Urinary bladder (tissue), 4 donors: ENCODE results near the gene DEPDC7. TPM values are rescaled to one million over a fixed set of nuclear protein-coding genes. Genes with fewer than 3 reads are reported as not detected.
A peak's percentile ranks its signal among the peaks of the same experiment; 100 is the strongest.
"Not testable (repeated sequence)": the region's sequence is repeated elsewhere in the genome, so short reads cannot be mapped to it uniquely, and the experiment has no call there.

ENCODE experiments used
- DNase-seq: peaks from one replicate; pipeline ENCODE4 v3.0.0-alpha.2; 2015; ENCODE audit errors: extremely low spot score
- H3K27ac ChIP-seq: one replicate; pipeline ENCODE4 v1.5.1; 2013; ENCODE audit warnings: low read depth, mild to moderate bottlenecking, moderate library complexity
- H3K36me3 ChIP-seq: one replicate; pipeline ENCODE4 v1.6.1; 2013; ENCODE audit warnings: mild to moderate bottlenecking, moderate library complexity; ENCODE audit not compliant: insufficient read depth
- H3K4me1 ChIP-seq: one replicate; pipeline ENCODE4 v1.6.1; 2013; ENCODE audit warnings: mild to moderate bottlenecking, moderate library complexity; ENCODE audit not compliant: insufficient read depth
- H3K4me3 ChIP-seq: one replicate; pipeline ENCODE4 v1.5.1; 2013; ENCODE audit warnings: low read depth, low read length
- WGBS: extraction: QIAGEN DNeasy Blood & Tissue Kit; methylation state at CpG from one replicate; pipeline ENCODE4 v1.1.7; 2013; 5-methylcytosine and 5-hydroxymethylcytosine counted together
- polyA plus RNA-seq: library from polyadenylated mRNA; stranded (reverse); fragments of 200-250 nt; gene quantifications from one replicate; pipeline ENCODE4 v1.2.3, GENCODE V29; 2013
- total RNA-seq: library from RNA; depleted of rRNA; stranded (reverse); fragments of >200 nt; gene quantifications from one replicate; pipeline ENCODE4 v1.2.3, GENCODE V29; 2014
- donor health status: healthy with polysubstance abuse.
- donor health status: healthy.

The DEPDC7 gene
- total and polyA plus RNA-seq, 2 donors: 1.3 to 10.5 TPM

GRCh38 chr11:33005175-33005574, 10.5 kb upstream of the DEPDC7 start:
- H3K36me3 ChIP-seq: no peaks in the 10 kb centered on the region
- H3K4me1 ChIP-seq: no peaks in the 10 kb centered on the region
- WGBS: 46% methylated on average over 2 of the region's 2 CpGs
- DNase-seq: no peak
- H3K4me3 ChIP-seq: no peak overlapping the region
- H3K27ac ChIP-seq: no peak overlapping the region

- no peak for DNase-seq
- no peaks in the 10 kb centered on the region for H3K4me1 ChIP-seq
- no peak overlapping the region for H3K27ac ChIP-seq
- no peak overlapping the region for H3K4me3 ChIP-seq
- no peaks in the 10 kb centered on the region for H3K36me3 ChIP-seq
Measured at GRCh38 chr11:33006010-33006409, 9.7 kb upstream of the DEPDC7 start.

DNA sequence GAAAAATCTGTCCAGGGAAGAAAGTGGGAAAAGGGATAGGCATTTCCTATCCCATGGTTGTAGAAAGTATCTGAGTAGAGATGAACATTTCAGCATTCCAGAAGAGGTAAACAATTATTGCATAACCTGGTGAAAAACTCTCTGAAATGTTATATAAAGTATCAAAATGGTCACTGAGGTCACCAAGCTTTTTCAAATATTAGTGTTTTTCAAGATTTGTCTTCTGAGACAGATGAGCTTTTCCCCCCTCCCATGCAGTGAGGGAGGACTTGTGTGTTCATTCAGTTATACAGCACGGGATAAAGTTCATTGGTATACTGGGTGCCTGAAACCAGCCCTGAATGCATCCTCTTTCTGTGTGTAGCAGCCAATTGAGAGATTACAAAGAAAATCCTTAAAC, 1.9 kb upstream of the DEPDC7 start:
- 36% methylated on average over 1 of the region's 1 CpG for WGBS
- Histone ChIP-seq H3K36me3 (no peaks in the 10 kb centered on the region), H3K27ac (no peak overlapping the region), H3K4me1 (no peaks in the 10 kb centered on the region), H3K4me3 (no peak overlapping the region)
- DNase-seq: no peak

DNA sequence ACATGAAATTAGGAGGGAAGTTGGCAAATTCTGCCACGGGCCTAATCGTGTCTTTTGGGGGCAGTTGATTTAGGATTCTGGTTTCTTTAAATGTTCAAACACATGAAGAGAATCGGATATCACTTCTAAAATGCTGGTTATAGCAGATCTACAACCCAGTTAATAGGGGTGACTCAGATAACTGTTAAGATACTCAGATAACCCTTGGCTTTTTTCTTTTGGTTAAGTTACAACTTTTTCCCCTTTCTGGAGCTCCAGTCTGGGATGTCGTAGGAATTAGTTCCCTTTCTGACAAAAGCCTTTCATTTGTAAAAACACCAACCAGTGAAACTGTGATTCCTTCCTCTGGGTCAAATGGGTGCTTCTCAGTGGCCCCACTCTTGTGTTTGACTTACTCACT, 976 bp downstream of the DEPDC7 start:
- no peak overlapping the region for H3K27ac ChIP-seq
- H3K36me3 ChIP-seq: no peaks in the 10 kb centered on the region
- no peaks in the 10 kb centered on the region for H3K4me1 ChIP-seq
- peak overlapping the region; percentile 82 for H3K4me3 ChIP-seq
- DNase-seq: no peak
- 48% methylated on average over 4 of the region's 4 CpGs for WGBS

- 89% methylated on average over 9 of the region's 9 CpGs for WGBS
- no peak overlapping the region for H3K4me3 ChIP-seq
- no peak for DNase-seq
- no peak overlapping the region for H3K27ac ChIP-seq
- no peaks in the 10 kb centered on the region for H3K4me1 ChIP-seq
- H3K36me3 ChIP-seq: no peaks in the 10 kb centered on the region
Measured at GRCh38 chr11:33017478-33017877, 1.8 kb downstream of the DEPDC7 start.

- H3K27ac ChIP-seq: no peak overlapping the region
- no peak for DNase-seq
- H3K36me3 ChIP-seq: no peaks in the 10 kb centered on the region
- WGBS: 96% methylated on average over 3 of the region's 3 CpGs
- no peaks in the 10 kb centered on the region for H3K4me1 ChIP-seq
- H3K4me3 ChIP-seq: no peak overlapping the region
Measured at GRCh38 chr11:33017965-33018364, 2.3 kb downstream of the DEPDC7 start.

DNA sequence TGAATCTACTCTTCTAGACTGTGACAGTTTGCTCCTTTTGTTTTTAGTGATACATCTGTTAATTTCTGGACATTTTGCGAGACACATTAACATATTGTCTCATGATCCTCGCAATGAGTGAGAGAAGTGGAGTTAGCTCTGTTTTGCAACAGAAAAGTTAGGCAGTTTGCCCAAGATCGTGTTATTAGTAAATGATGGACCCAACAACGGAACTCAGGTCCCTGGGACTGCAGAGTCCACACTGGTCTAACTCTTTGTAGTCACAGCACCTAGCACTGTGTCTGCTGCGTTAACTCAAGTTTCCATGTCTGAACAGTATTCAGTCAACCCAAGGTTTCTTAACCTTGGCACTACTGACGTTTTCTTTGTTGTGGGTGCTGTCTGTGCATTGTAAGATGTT, 3.2 kb downstream of the DEPDC7 start:
- WGBS: 92% methylated on average over 6 of the region's 6 CpGs
- no peaks in the 10 kb centered on the region for H3K36me3 ChIP-seq
- no peak overlapping the region for H3K4me3 ChIP-seq
- no peak for DNase-seq
- no peak overlapping the region for H3K27ac ChIP-seq
- no peaks in the 10 kb centered on the region for H3K4me1 ChIP-seq

DNA sequence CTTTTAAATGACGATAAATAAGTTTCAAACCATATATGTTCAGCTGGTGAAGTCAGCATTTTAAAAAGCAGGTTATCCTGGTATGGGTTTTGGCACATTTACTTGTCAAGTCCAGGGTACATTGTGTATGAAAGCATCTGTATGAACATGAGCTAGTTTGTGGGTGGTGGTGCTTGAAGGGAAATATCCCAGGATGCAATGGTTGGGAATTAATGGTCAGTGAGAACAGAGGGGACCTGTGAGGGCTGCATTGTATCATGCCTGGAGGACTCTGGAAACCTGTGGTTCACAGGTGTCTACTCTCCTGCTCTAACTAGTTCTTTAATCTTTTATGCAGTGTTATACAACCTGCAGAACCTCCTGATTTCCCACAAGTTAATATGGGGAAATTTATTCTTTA, 5.8 kb downstream of the DEPDC7 start:
- Histone ChIP-seq H3K4me3 (no peak overlapping the region), H3K27ac (no peak overlapping the region), H3K4me1 (no peaks in the 10 kb centered on the region), H3K36me3 (no peaks in the 10 kb centered on the region)
- no peak for DNase-seq
- 99% methylated on average over 1 of the region's 1 CpG for WGBS

- no peak overlapping the region for H3K27ac ChIP-seq
- 86% methylated on average over 1 of the region's 1 CpG for WGBS
- no peaks in the 10 kb centered on the region for H3K36me3 ChIP-seq
- DNase-seq: no peak
- H3K4me1 ChIP-seq: no peaks in the 10 kb centered on the region
- no peak overlapping the region for H3K4me3 ChIP-seq
Measured at GRCh38 chr11:33021937-33022336, 6.3 kb downstream of the DEPDC7 start.

- Histone ChIP-seq H3K36me3 (no peaks in the 10 kb centered on the region), H3K27ac (no peak overlapping the region), H3K4me1 (no peaks in the 10 kb centered on the region), H3K4me3 (no peak overlapping the region)
- WGBS: 88% methylated on average over 3 of the region's 3 CpGs
- no peak for DNase-seq
Measured at GRCh38 chr11:33025339-33025722, 9.7 kb downstream of the DEPDC7 start.

GRCh38 chr11:33027233-33027632, 11.6 kb downstream of the DEPDC7 start:
- Histone ChIP-seq H3K4me3 (no peak overlapping the region), H3K4me1 (no peaks in the 10 kb centered on the region), H3K27ac (no peak overlapping the region), H3K36me3 (no peaks in the 10 kb centered on the region)
- 82% methylated on average over 2 of the region's 2 CpGs for WGBS
- no peak for DNase-seq

DNA sequence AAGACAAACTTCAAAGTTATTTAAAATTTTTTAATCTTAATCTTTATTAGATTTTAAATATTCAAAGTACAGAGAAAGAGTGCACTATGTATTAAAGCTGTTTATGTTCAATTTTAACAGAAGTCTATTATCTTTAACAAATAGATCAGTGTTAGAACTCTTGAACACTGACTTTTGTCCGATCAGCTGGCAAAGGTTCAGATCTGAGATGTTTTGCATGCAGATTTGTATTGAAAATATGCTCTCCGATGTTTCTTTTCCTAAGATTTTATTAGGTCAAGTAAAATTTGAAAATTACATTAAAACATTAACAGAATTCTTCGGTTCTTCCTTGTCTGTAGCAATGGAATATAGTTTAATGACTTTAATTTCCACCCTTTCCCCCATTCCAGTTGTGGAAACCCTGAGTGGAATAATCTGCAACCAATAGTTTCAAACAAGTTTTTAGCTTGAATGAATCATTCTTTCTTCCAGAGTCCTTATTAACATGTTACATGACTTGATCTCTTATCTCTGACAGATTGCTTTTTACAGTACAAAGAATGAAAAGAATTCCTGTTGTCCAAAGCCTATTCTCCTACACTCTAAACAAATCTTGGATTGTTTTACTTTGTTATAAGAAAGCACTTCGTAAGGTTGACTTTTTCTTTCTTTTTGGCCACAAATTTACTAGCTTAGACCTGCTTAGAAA, 12.3 kb downstream of the DEPDC7 start:
- H3K4me1 ChIP-seq: no peaks in the 10 kb centered on the region
- H3K4me3 ChIP-seq: no peak overlapping the region
- no peak overlapping the region for H3K27ac ChIP-seq
- H3K36me3 ChIP-seq: no peaks in the 10 kb centered on the region
- no peak for DNase-seq
- WGBS: 56% methylated on average over 4 of the region's 4 CpGs

DNA sequence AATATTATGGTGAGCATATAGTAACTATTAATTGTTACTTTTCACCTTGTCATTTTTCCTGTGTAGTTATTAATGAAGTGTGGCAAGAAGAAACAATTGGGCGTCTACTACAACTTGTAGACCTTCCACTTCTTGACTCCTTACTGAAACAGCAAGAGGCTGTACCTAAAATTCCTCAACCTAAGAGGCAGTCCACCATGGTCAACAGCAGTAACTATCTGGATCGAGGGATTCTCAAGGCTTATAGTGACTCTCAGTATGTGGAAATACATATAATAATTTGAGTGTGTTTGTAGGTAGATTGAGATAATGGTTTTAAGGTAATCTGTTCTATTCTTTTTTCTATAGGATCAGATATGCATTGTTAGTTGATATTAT, 12.8 kb downstream of the DEPDC7 start:
- 70% methylated on average over 2 of the region's 2 CpGs for WGBS
- Histone ChIP-seq H3K36me3 (no peaks in the 10 kb centered on the region), H3K4me1 (no peaks in the 10 kb centered on the region), H3K4me3 (no peak overlapping the region), H3K27ac (no peak overlapping the region)
- DNase-seq: no peak

DNA sequence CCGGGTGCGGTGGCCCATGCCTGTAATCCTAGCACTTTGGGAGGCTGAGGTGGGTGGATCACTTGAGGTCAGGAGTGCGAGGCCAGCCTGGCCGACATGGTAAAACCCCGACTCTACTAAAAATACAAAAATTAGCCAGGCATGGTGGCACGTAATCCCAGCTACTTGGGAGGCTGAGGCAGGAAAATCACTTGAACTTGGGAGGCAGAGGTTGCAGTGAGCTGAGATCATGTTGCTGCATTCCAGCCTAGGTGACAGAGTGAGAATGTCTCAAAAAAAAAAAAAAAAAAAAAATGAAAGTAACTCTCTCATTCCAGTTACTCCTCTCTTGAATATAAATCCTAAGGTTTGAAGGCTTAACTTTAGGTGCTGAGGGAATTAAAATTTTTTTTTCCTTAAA, 13.5 kb downstream of the DEPDC7 start:
- not testable (repeated sequence) for H3K4me3 ChIP-seq, DNase-seq, H3K4me1 ChIP-seq, H3K36me3 ChIP-seq, H3K27ac ChIP-seq
- WGBS: 83% methylated on average over 6 of the region's 6 CpGs

- no peak for DNase-seq
- 64% methylated on average over 4 of the region's 4 CpGs for WGBS
- Histone ChIP-seq H3K4me1 (no peaks in the 10 kb centered on the region), H3K27ac (no peak overlapping the region), H3K4me3 (no peak overlapping the region), H3K36me3 (no peaks in the 10 kb centered on the region)
Measured at GRCh38 chr11:33033493-33033892, 17.8 kb downstream of the DEPDC7 start.
